ENCODE data around the gene NPHS2. TPM values are rescaled to one million over a fixed set of nuclear protein-coding genes. Genes with fewer than 3 reads are reported as not detected.

The NPHS2 gene
- total and polyA plus RNA-seq, 2 donors (not counting 3 experiments of a cell fraction or from before 2014, with no cell fraction given) = not detected

DNA sequence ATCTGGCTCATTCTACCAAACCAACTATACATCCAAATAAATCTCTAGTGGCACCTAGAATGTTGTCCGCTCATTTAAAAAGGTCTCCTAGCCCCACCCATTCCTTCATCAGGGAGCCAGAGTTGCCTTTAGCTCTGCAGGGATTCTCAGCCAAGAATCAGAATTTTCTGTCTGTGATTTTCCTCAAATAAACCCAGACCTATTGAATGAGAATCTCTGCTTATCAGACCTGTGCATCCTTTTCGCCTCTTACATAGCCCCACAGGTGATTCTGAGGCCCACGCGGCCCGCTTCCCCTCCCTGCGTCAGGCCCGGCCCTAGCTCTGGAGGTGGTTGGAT, 15.5 kb upstream of the NPHS2 start:
- intact Hi-C loops (cut with micrococcal nuclease) (loop anchor here (10.0 kb wide), 1 partner anchor 224 kb away; no protein-coding TSS in a partner anchor), dilution Hi-C loops (cut with MboI; ENCODE audit: extremely low pct_ligation_motif_present, low sequenced_read_pairs) (no loop called here)
- H3K27me3 ChIP-seq (ENCODE audit: control insufficient read depth in 2 of 2, insufficient read depth in 2 of 2, low read length in 2 of 2) = peaks cover 31 to 34% of the 10 kb centered on the region in 2 experiments
- no peaks in the 10 kb centered on the region for H3K36me3 ChIP-seq (ENCODE audit: control insufficient read depth in 2 of 2, extremely low read depth in 1 of 2, insufficient read depth in 2 of 2, low read length in 2 of 2)
- H3K79me2 ChIP-seq (ENCODE audit: control insufficient read depth, insufficient read depth, low read length) = no peaks in the 10 kb centered on the region
- H3K4me2 ChIP-seq (ENCODE audit: insufficient read depth, low read length) = no peak overlapping the region
- H3K27ac ChIP-seq (ENCODE audit: insufficient read depth, low read depth, low read length) = no peak overlapping the region
- H2AFZ ChIP-seq (ENCODE audit: low read depth, low read length) = peak overlapping the region; percentile 10
- H3K9me1 ChIP-seq (replicated peaks; ENCODE audit: control insufficient read depth, extremely low read depth, insufficient read depth, low read length) = no peaks in the 10 kb centered on the region
- POLR2A ChIA-PET = no interaction called here
- H3K4me3 ChIP-seq (replicated peaks in 1 of 3; ENCODE audit: insufficient read depth in 1 of 3, low read depth in 1 of 3, low read length in 3 of 3) = no peak overlapping the region
- CTCF ChIA-PET = interaction anchor here (1.1 kb wide), 1 partner anchor 9 kb away, joined by 3 read pairs; no protein-coding TSS in a partner anchor
- no peaks in the 10 kb centered on the region for H3K9me3 ChIP-seq (replicated peaks; ENCODE audit: control insufficient read depth, insufficient read depth, low read length)
- H4K20me1 ChIP-seq (replicated peaks; ENCODE audit: control insufficient read depth, extremely low read depth, insufficient read depth, low read length) = no peaks in the 10 kb centered on the region
- TF ChIP-seq, protein P1, sequence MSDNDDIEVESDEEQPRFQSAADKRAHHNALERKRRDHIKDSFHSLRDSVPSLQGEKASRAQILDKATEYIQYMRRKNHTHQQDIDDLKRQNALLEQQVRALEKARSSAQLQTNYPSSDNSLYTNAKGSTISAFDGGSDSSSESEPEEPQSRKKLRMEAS (IDR thresholded peaks at IDR 0.05; ENCODE audit: insufficient read depth, insufficient read length) = no peak
- TF ChIP-seq GATA2 (IDR thresholded peaks at IDR 0.05; ENCODE audit: insufficient read depth, insufficient read length, low read depth, low read length) = no peak
- TF ChIP-seq FOS (IDR thresholded peaks at IDR 0.05; ENCODE audit: borderline replicate concordance, insufficient read depth, low read length) = no peak
- no peak for TF ChIP-seq EZH2 (IDR thresholded peaks at IDR 0.05; ENCODE audit: borderline replicate concordance, low read depth, low read length, severe bottlenecking)
- no peak for TF ChIP-seq CTCF (IDR thresholded peaks at IDR 0.05; ENCODE audit: extremely low read depth in 1 of 2, insufficient read depth in 1 of 2, low read depth in 1 of 2, low read length in 2 of 2)
- TF ChIP-seq MYC (IDR thresholded peaks at IDR 0.05; ENCODE audit: low read depth, low read length) = no peak
- no peak for TF ChIP-seq JUN (IDR thresholded peaks at IDR 0.05; ENCODE audit: borderline replicate concordance, insufficient read depth, insufficient read length, low read depth)
- no peak for TF ChIP-seq POLR2A (IDR thresholded peaks at IDR 0.05; ENCODE audit: low read depth, low read length)
- no peak for TF ChIP-seq POLR2AphosphoS5 (IDR thresholded peaks at IDR 0.05; ENCODE audit: insufficient read depth, low read depth, low read length)
- FAIRE-seq = no peak
- DNase-seq (ENCODE audit: low read depth, low spot score) = no peak
- H3K4me1 ChIP-seq (ENCODE audit: control insufficient read depth, extremely low read depth, insufficient read depth, low read length) = no peaks in the 10 kb centered on the region
- BruUV-seq (replicated peaks) = no TSS peak
- H3K9ac ChIP-seq (replicated peaks; ENCODE audit: extremely low read depth, insufficient read depth, low read length) = no peak overlapping the region
